Cardiac muscle cell (in vitro differentiated cells and primary cell): Measurements from ENCODE around the gene LST1. TPM values are rescaled to one million over a fixed set of nuclear protein-coding genes. Genes with fewer than 3 reads are reported as not detected.

Source experiments
- DNase-seq, 2 donors: peaks; one replicate each; pipeline versions ENCODE4 v3.0.0 to v3.0.0-alpha.2; 2010 to 2017; ENCODE audit warnings: low read depth in 1 of 2, low spot score in 1 of 2
- H3K27ac ChIP-seq: fragments of 200-600 bp; sonication (generic); 2 replicates; pipeline ENCODE4 v1.5.1; 2016
- H3K27me3 ChIP-seq: fragments of 200-600 bp; sonication (generic); 2 replicates; pipeline ENCODE4 v1.6.0; 2016; ENCODE audit warnings: control low read depth
- H3K36me3 ChIP-seq: fragments of 200-600 bp; sonication (generic); 2 replicates; pipeline ENCODE4 v1.5.1; 2016; ENCODE audit warnings: control low read depth
- H3K4me1 ChIP-seq: fragments of 200-600 bp; sonication (generic); 2 replicates; pipeline ENCODE4 v1.8.1; 2017; ENCODE audit warnings: low read depth, mild to moderate bottlenecking, mixed run types
- H3K4me3 ChIP-seq: fragments of 200-600 bp; sonication (generic); 2 replicates; pipeline ENCODE4 v1.5.1; 2016; ENCODE audit warnings: mild to moderate bottlenecking
- H3K9me3 ChIP-seq: fragments of 200-600 bp; sonication (generic); 2 replicates; pipeline ENCODE4 v1.5.1; 2017; ENCODE audit warnings: low read depth, mild to moderate bottlenecking, control low read depth
- CTCF ChIP-seq: IDR thresholded peaks from 2 replicates; pipeline ENCODE4 v1.5.1; 2012; ENCODE audit warnings: low read depth, mild to moderate bottlenecking, low read length
- polyA plus RNA-seq: library from polyadenylated mRNA; unstranded; fragments of >200 nt; fragmentation: Nextera tagmentation; extraction: Ambion mirVana; gene quantifications from 2 replicates; pipeline ENCODE4 v1.2.1, GENCODE V29; 2016
- total RNA-seq: library from RNA; depleted of rRNA; stranded (reverse); fragments of >200 nt; gene quantifications from 2 replicates; pipeline ENCODE4 v1.2.3, GENCODE V29; 2016

Gene LST1
- total and polyA plus RNA-seq, 2 experiments from 2014 or later: not detected

- Histone ChIP-seq H3K4me1 (no peaks in the 10 kb centered on the region), H3K27me3 (no peaks in the 10 kb centered on the region), H3K4me3 (no peak overlapping the region), H3K9me3 (no peaks in the 10 kb centered on the region), H3K36me3 (no peaks in the 10 kb centered on the region), H3K27ac (no peak overlapping the region)
- TF ChIP-seq CTCF: no peak
- no peak for DNase-seq
These were observed 18.3 kb upstream of the LST1 start for GRCh38 chr6:31567531-31568370.

- TF ChIP-seq CTCF: no peak
- no peaks in the 10 kb centered on the region for H3K9me3 ChIP-seq
- no peak for DNase-seq
- no peak overlapping the region for H3K4me3 ChIP-seq
- H3K27me3 ChIP-seq: no peaks in the 10 kb centered on the region
- H3K4me1 ChIP-seq: no peaks in the 10 kb centered on the region
- no peaks in the 10 kb centered on the region for H3K36me3 ChIP-seq
- no peak overlapping the region for H3K27ac ChIP-seq
These were observed 17.5 kb upstream of the LST1 start for GRCh38 chr6:31568537-31568961.

- Histone ChIP-seq H3K9me3 (no peaks in the 10 kb centered on the region), H3K4me1 (no peaks in the 10 kb centered on the region), H3K27me3 (no peaks in the 10 kb centered on the region), H3K36me3 (no peaks in the 10 kb centered on the region), H3K27ac (no peak overlapping the region), H3K4me3 (no peak overlapping the region)
- no peak for TF ChIP-seq CTCF
- no peak for DNase-seq
These were observed 16.1 kb upstream of the LST1 start for GRCh38 chr6:31569861-31570536.

- H3K9me3 ChIP-seq: no peaks in the 10 kb centered on the region
- DNase-seq: no peak
- H3K36me3 ChIP-seq: no peaks in the 10 kb centered on the region
- TF ChIP-seq CTCF: no peak
- H3K4me3 ChIP-seq: no peak within 1 kb of the TSS
- no peaks in the 10 kb centered on the region for H3K4me1 ChIP-seq
- no peak within 1 kb of the TSS for H3K27ac ChIP-seq
- no peaks in the 10 kb centered on the region for H3K27me3 ChIP-seq
These were observed 13.8 kb upstream of the LST1 start, which contains the start of gene LTA for GRCh38 chr6:31572041-31572911. Gene LTA (plus strand): TSS chr6:31572289. CDS start chr6:31572743, 454 bp downstream.
